Measurements from ENCODE around the gene SFMBT2. TPM values are rescaled to one million over a fixed set of nuclear protein-coding genes. Genes with fewer than 3 reads are reported as not detected.

SFMBT2 gene
- total RNA-seq, 2 experiments from 2014 or later: 7.9 to 8.3 TPM

- H3K79me2 ChIP-seq (ENCODE audit: insufficient read depth, low read depth, low read length): peaks cover 17% of the 10 kb centered on the region; the same call in 1 of the 2 replicates
- ChIA-PET POLR2A (interaction anchor here (0.6 to 1.2 kb wide), 3 partner anchors 9 to 391 kb away, joined by 3 to 10 read pairs (median 4); partner anchors contain the start of gene SFMBT2), CTCF (ENCODE audit: unreplicated experiment) (no interaction called here)
- no TSS peak for BruUV-seq (replicated peaks)
- no peak overlapping the region for H3K4me2 ChIP-seq (ENCODE audit: low read length)
- H3K9me3 ChIP-seq (ENCODE audit: low read length): no peaks in the 10 kb centered on the region
- no peaks in the 10 kb centered on the region; the same call in 1 of the 2 replicates for H4K20me1 ChIP-seq (ENCODE audit: insufficient read depth, low read length)
- DNase-seq (ENCODE audit: low spot score): no peak
- no peaks in the 10 kb centered on the region for H3K36me3 ChIP-seq (ENCODE audit: insufficient read depth, low read length)
- intact Hi-C loops (cut with micrococcal nuclease; ENCODE audit: unreplicated experiment): no loop called here
- no peak overlapping the region for H3K4me3 ChIP-seq (ENCODE audit: low read depth, low read length, poor library complexity, severe bottlenecking)
- H3K4me1 ChIP-seq (ENCODE audit: insufficient read depth, low read length, poor library complexity, severe bottlenecking): no peaks in the 10 kb centered on the region
- TF ChIP-seq CTCF (conservative IDR thresholded peaks at IDR 0.05; ENCODE audit: low read length) (no peak), EZH2phosphoT487 (IDR thresholded peaks at IDR 0.05; ENCODE audit: borderline replicate concordance, low read depth, low read length) (no peak)
- no peak overlapping the region for H2AFZ ChIP-seq (ENCODE audit: low read length)
- H3K27ac ChIP-seq (ENCODE audit: low read depth, low read length, poor library complexity, severe bottlenecking): no peak overlapping the region
- H3K9me2 ChIP-seq (ENCODE audit: insufficient read depth, low read length): no peaks in the 10 kb centered on the region
Observed at GRCh38 chr10:7401782-7402181, 9.1 kb downstream of the SFMBT2 start.

DNA sequence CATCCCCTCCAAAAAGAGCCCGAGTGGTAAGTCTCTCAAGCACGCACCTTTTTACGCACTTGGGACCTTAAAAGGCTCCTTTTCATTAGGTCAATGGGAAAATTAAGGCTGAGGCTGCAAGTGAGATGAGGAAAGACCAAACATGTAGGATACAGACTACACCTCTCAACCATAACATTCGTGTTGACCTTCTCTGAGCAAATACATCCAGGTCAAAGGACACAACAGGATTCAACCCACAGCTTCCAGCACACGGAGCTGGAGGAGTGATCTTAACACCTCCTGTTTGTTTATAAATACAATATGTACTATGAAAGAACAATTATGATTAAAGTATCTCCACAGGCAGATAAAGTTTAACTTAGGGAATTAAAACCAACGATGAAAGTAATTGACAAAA is 9.7 kb downstream of the SFMBT2 start:
- BruUV-seq (replicated peaks): no TSS peak
- intact Hi-C loops (cut with micrococcal nuclease; ENCODE audit: unreplicated experiment): no loop called here
- Histone ChIP-seq H2AFZ (ENCODE audit: low read length) (no peak overlapping the region), H3K79me2 (ENCODE audit: insufficient read depth, low read depth, low read length) (peaks cover 17% of the 10 kb centered on the region; the same call in 1 of the 2 replicates), H3K4me3 (ENCODE audit: low read depth, low read length, poor library complexity, severe bottlenecking) (no peak overlapping the region), H3K9me2 (ENCODE audit: insufficient read depth, low read length) (no peaks in the 10 kb centered on the region), H4K20me1 (ENCODE audit: insufficient read depth, low read length) (no peaks in the 10 kb centered on the region; the same call in 1 of the 2 replicates), H3K9me3 (ENCODE audit: low read length) (no peaks in the 10 kb centered on the region), H3K36me3 (ENCODE audit: insufficient read depth, low read length) (no peaks in the 10 kb centered on the region), H3K4me1 (ENCODE audit: insufficient read depth, low read length, poor library complexity, severe bottlenecking) (no peaks in the 10 kb centered on the region), H3K4me2 (ENCODE audit: low read length) (no peak overlapping the region), H3K27ac (ENCODE audit: low read depth, low read length, poor library complexity, severe bottlenecking) (no peak overlapping the region)
- no peak for DNase-seq (ENCODE audit: low spot score)
- ChIA-PET POLR2A (interaction anchor here (0.6 to 0.7 kb wide), 2 partner anchors 17 to 392 kb away, joined by 3 read pairs; no protein-coding TSS in a partner anchor), CTCF (ENCODE audit: unreplicated experiment) (no interaction called here)
- TF ChIP-seq CTCF (conservative IDR thresholded peaks at IDR 0.05; ENCODE audit: low read length) (no peak), EZH2phosphoT487 (IDR thresholded peaks at IDR 0.05; ENCODE audit: borderline replicate concordance, low read depth, low read length) (no peak)

DNA sequence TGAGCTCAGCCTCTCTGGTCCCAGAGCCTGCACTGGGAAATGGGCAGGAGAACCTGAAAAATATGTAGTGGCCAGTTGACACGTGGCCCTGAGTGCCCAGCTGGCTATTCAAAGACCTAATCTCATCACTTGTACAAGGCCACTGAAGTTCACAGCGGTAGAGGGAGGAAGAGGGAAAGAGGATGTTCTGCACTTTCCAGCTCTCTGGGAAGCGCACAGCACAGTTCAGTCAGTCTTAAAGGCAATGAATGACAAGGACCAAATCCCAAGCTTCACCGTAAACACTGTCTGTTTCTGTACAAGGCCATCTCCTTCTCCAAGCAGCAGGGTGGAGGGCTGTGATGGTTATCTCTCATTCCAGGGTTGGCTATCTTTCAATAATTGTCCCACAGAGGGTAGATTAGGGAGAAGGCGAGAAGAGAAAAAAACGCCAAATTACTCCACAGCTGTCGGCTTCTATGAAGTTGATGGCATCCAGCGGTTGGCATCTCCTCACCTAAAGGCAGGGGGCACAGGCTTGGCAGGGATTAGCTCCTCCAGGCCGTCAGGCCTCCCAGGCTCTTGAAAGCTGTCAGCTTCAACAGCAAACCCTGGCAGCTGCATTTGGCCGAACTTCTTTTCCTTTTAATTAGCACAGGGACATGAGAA is 10.6 kb downstream of the SFMBT2 start:
- H3K4me2 ChIP-seq (ENCODE audit: low read length): no peak overlapping the region
- peaks cover 17% of the 10 kb centered on the region; the same call in 1 of the 2 replicates for H3K79me2 ChIP-seq (ENCODE audit: insufficient read depth, low read depth, low read length)
- ChIA-PET CTCF (ENCODE audit: unreplicated experiment) (no interaction called here), POLR2A (no interaction called here)
- H3K9me3 ChIP-seq (ENCODE audit: low read length): no peaks in the 10 kb centered on the region
- no peak overlapping the region for H2AFZ ChIP-seq (ENCODE audit: low read length)
- no peak for DNase-seq (ENCODE audit: low spot score)
- H3K36me3 ChIP-seq (ENCODE audit: insufficient read depth, low read length): no peaks in the 10 kb centered on the region
- no peaks in the 10 kb centered on the region; the same call in 1 of the 2 replicates for H4K20me1 ChIP-seq (ENCODE audit: insufficient read depth, low read length)
- no peak for TF ChIP-seq CTCF (conservative IDR thresholded peaks at IDR 0.05; ENCODE audit: low read length)
- TF ChIP-seq EZH2phosphoT487 (IDR thresholded peaks at IDR 0.05; ENCODE audit: borderline replicate concordance, low read depth, low read length): no peak
- no peak overlapping the region for H3K4me3 ChIP-seq (ENCODE audit: low read depth, low read length, poor library complexity, severe bottlenecking)
- intact Hi-C loops (cut with micrococcal nuclease; ENCODE audit: unreplicated experiment): no loop called here
- no peaks in the 10 kb centered on the region for H3K4me1 ChIP-seq (ENCODE audit: insufficient read depth, low read length, poor library complexity, severe bottlenecking)
- no peak overlapping the region for H3K27ac ChIP-seq (ENCODE audit: low read depth, low read length, poor library complexity, severe bottlenecking)
- no peaks in the 10 kb centered on the region for H3K9me2 ChIP-seq (ENCODE audit: insufficient read depth, low read length)
- no TSS peak for BruUV-seq (replicated peaks)

All from OCI-LY7 (cell line).